SK-N-SH (cell line): ENCODE results near the gene POLA1.

ENCODE experiments used
- CTCF ChIP-seq: fragments of 200-600 bp; sonication (generic); IDR thresholded peaks from 2 replicates; pipeline ENCODE4 v1.6.1; 2017; ENCODE audit warnings: antibody characterized with exemption, mild to moderate bottlenecking, moderate library complexity
- EZH2phosphoT487 ChIP-seq: fragments of 200-600 bp; sonication (generic); IDR thresholded peaks from 2 replicates; pipeline ENCODE4 v1.6.1; 2017; ENCODE audit warnings: low read depth, mixed run types, mild to moderate bottlenecking, antibody characterized with exemption, moderate library complexity, borderline replicate concordance
- FOXM1 ChIP-seq: IDR thresholded peaks from 2 replicates; pipeline ENCODE4 v1.4.0; 2012; ENCODE audit warnings: low read depth, mild to moderate bottlenecking
- GABPA ChIP-seq: IDR thresholded peaks from 2 replicates; pipeline ENCODE4 v1.4.0; 2012; ENCODE audit warnings: low read depth, mild to moderate bottlenecking
- MAX ChIP-seq: IDR thresholded peaks from 2 replicates; pipeline ENCODE4 v1.4.0; 2012; ENCODE audit warnings: low read depth
- NFIC ChIP-seq: IDR thresholded peaks from 2 replicates; pipeline ENCODE4 v1.4.0; 2012; ENCODE audit warnings: borderline replicate concordance
- NRF1 ChIP-seq: IDR thresholded peaks from 2 replicates; pipeline ENCODE4 v1.6.1; 2012; ENCODE audit warnings: low read depth, mild to moderate bottlenecking, low read length
- POLR2AphosphoS5 ChIP-seq: IDR thresholded peaks from 2 replicates; pipeline ENCODE4 v1.6.1; 2012; ENCODE audit warnings: low read depth, low read length
- RCOR1 ChIP-seq: fragments of 150-350 bp; IDR thresholded peaks from 2 replicates; pipeline ENCODE4 v1.6.1; 2017; ENCODE audit warnings: antibody characterized with exemption, low read length
- RFX5 ChIP-seq: IDR thresholded peaks from 2 replicates; pipeline ENCODE4 v1.6.1; 2012; ENCODE audit warnings: mild to moderate bottlenecking, improper control_type of control experiment, low read length
- SIN3A ChIP-seq: IDR thresholded peaks from 2 replicates; pipeline ENCODE4 v1.6.1; 2012; ENCODE audit warnings: low read depth, mild to moderate bottlenecking, low read length, moderate library complexity, borderline replicate concordance
- SMC3 ChIP-seq: IDR thresholded peaks from 2 replicates; pipeline ENCODE4 v1.6.1; 2012; ENCODE audit warnings: low read depth, low read length, improper control_type of control experiment
- USF1 ChIP-seq: IDR thresholded peaks from 2 replicates; pipeline ENCODE4 v1.4.0; 2012; ENCODE audit warnings: low read depth, borderline replicate concordance
- YY1 ChIP-seq: IDR thresholded peaks from 2 replicates; pipeline ENCODE4 v1.4.0; 2012; ENCODE audit warnings: low read depth, mild to moderate bottlenecking

- TF ChIP-seq CTCF (no peak), GABPA (no peak), RFX5 (no peak), YY1 (no peak), NFIC (no peak), NRF1 (no peak), MAX (no peak), SIN3A (no peak), SMC3 (no peak), USF1 (no peak), RCOR1 (no peak), POLR2AphosphoS5 (no peak), FOXM1 (no peak), EZH2phosphoT487 (no peak)
Observed at GRCh38 chrX:24946369-24946768, 252.7 kb downstream of the POLA1 start.
